Psoas muscle (tissue), 8 donors: Measurements from ENCODE around the gene NOTO. TPM values are rescaled to one million over a fixed set of nuclear protein-coding genes. Genes with fewer than 3 reads are reported as not detected.

Source experiments
- ATAC-seq, 4 donors: fragments of 200-7000 bp; cut with Tn5 transposase; one replicate each; pipeline ENCODE4 v1.9.1; 2020; ENCODE audit warnings: moderate library complexity in 3 of 4, mild to moderate bottlenecking in 2 of 4
- DNase-seq, 2 donors: peaks; one replicate each; pipeline ENCODE4 v3.0.0-alpha.2; 2020
- H3K27ac ChIP-seq: fragments of 200-600 bp; one replicate; pipeline ENCODE4 v1.8.0; 2022
- H3K27me3 ChIP-seq, 3 donors: fragments of 200-600 bp in 1 of 3; one replicate each; pipeline versions ENCODE4 v1.6.1 to v1.8.0; 2013 to 2022; ENCODE audit warnings: low read length in 2 of 3, mild to moderate bottlenecking in 2 of 3, moderate library complexity in 1 of 3; ENCODE audit not compliant: insufficient read depth in 3 of 3
- H3K36me3 ChIP-seq, 2 donors: fragments of 200-600 bp in 1 of 2; one replicate each; pipeline versions ENCODE4 v1.6.1 to v1.8.0; 2013 to 2022; ENCODE audit warnings: low read depth in 1 of 2, mild to moderate bottlenecking in 1 of 2, moderate library complexity in 1 of 2; ENCODE audit not compliant: insufficient read depth in 1 of 2
- H3K4me1 ChIP-seq: fragments of 200-600 bp; one replicate; pipeline ENCODE4 v1.8.0; 2022
- H3K4me3 ChIP-seq: fragments of 200-600 bp; one replicate; pipeline ENCODE4 v1.8.0; 2022; ENCODE audit warnings: mild to moderate bottlenecking
- H3K9me3 ChIP-seq: fragments of 200-600 bp; one replicate; pipeline ENCODE4 v1.8.0; 2022
- WGBS, 3 donors: extraction: QIAGEN DNeasy Blood & Tissue Kit; methylation state at CpG; one replicate each; pipeline versions ENCODE4 v1.1.6 to v1.1.7; 2013; 5-methylcytosine and 5-hydroxymethylcytosine counted together
- intact Hi-C, 2 donors: fragments of 100-400 bp; cut with DNase I; formaldehyde crosslinking; loops; one replicate each; pipeline versions ENCODE4 v1.11.0 to v1.14.2; 2022
- polyA plus RNA-seq, 3 donors: library from polyadenylated mRNA; stranded (reverse); fragments of 200-250 nt; gene quantifications; one replicate each; pipeline ENCODE4 v1.2.3, GENCODE V29; 2013
- total RNA-seq, 4 donors: library from RNA; stranded (reverse); fragmentation: NEBNext Ultra II Directional in 2 of 4; extraction: Animal tissue kit (Norgen Biotek cat#: 25700) in 2 of 4; gene quantifications; one replicate each; pipeline versions ENCODE4 v1.2.1 to v1.2.4, GENCODE V29; 2021 to 2023
- TF ChIP-seq, protein P1 (sequence below): fragments of 200-600 bp; IDR thresholded peaks from one replicate; pipeline ENCODE4 v1.8.0; 2022; ENCODE audit warnings: antibody characterized with exemption
- donor health status: healthy with polysubstance abuse.
- donor health status: DM: no; HTN: no; CAD: no; lungs with moderate emphysema.
- donor health status: Bipolar disorder and iron deficiency.
- donor health status: healthy.
- donor health status: DM: yes; HTN: yes; CAD: no.
- donor health status: DM: no; HTN: no; CAD: no.
- donor health status: DM: no; HTN: no; CAD: no.
- donor health status: DM: yes; HTN: yes; CAD: no.

The NOTO gene
- total and polyA plus RNA-seq, 7 donors, result not detected

DNA sequence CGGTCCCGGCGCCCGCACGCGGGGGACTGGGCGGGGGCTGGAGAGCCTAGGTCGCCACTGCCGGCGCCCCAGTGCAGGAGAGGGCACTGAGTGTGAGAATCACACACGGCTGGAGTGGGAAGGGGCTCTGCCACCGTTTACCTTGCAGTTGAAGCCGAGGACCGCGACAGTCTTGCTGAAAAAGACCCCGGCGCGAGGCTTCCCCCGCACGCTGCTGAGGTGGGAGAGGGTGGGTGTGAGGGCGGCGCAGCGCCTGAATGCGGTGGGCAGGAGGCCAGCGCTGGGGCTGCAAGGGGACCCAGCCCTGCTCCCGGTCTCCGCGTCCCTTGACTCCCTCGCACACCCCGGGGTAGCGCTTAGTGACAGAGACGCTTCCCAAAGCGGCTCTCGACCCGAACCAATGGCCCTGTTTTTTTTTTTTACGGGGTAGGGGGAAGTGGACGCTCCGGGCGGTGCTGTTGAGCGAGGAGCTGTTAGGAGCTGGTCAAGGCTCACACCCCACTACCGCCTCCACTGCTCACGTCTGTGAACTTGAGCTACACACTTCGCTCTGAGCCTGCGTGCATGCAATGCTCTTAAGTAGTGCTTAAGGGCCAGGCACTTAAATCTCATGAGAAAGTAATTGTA lies 794 bp downstream of the NOTO start:
- peak in 3 of 4 donors; percentile 30 for ATAC-seq
- Histone ChIP-seq H3K36me3 (no peaks in the 10 kb centered on the region), H3K4me3 (peak overlapping the region; percentile 50), H3K27me3 (peaks cover 0 to 82% (median 19%) of the 10 kb centered on the region in 3 donors), H3K27ac (no peak overlapping the region), H3K9me3 (no peaks in the 10 kb centered on the region), H3K4me1 (peaks cover 3% of the 10 kb centered on the region)
- DNase-seq, result no peak
- TF ChIP-seq, protein P1, sequence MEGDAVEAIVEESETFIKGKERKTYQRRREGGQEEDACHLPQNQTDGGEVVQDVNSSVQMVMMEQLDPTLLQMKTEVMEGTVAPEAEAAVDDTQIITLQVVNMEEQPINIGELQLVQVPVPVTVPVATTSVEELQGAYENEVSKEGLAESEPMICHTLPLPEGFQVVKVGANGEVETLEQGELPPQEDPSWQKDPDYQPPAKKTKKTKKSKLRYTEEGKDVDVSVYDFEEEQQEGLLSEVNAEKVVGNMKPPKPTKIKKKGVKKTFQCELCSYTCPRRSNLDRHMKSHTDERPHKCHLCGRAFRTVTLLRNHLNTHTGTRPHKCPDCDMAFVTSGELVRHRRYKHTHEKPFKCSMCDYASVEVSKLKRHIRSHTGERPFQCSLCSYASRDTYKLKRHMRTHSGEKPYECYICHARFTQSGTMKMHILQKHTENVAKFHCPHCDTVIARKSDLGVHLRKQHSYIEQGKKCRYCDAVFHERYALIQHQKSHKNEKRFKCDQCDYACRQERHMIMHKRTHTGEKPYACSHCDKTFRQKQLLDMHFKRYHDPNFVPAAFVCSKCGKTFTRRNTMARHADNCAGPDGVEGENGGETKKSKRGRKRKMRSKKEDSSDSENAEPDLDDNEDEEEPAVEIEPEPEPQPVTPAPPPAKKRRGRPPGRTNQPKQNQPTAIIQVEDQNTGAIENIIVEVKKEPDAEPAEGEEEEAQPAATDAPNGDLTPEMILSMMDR, result no peak
- WGBS, 3 donors, result 3 to 4% (median 4%) methylated on average over 43 to 44 of the region's 44 CpGs
- intact Hi-C loops, result no loop called here

- no peak for ATAC-seq
- H3K4me1 ChIP-seq, result peaks cover 3% of the 10 kb centered on the region
- H3K27ac ChIP-seq, result no peak overlapping the region
- H3K36me3 ChIP-seq, result no peaks in the 10 kb centered on the region
- TF ChIP-seq, protein P1, result no peak
- H3K9me3 ChIP-seq, result no peaks in the 10 kb centered on the region
- intact Hi-C loops, result no loop called here
- peaks cover 0 to 60% (median 19%) of the 10 kb centered on the region in 3 donors for H3K27me3 ChIP-seq
- DNase-seq, result no peak
- WGBS, 3 donors, result 86 to 87% (median 87%) methylated on average over 6 of the region's 6 CpGs
- H3K4me3 ChIP-seq, result no peak overlapping the region
Observed at GRCh38 chr2:73205611-73206010, 3.2 kb downstream of the NOTO start.

GRCh38 chr2:73208258-73208657 lies 5.9 kb downstream of the NOTO start:
- intact Hi-C loops, result no loop called here
- no peak for ATAC-seq

GRCh38 chr2:73210019-73210418 lies 7.6 kb downstream of the NOTO start:
- TF ChIP-seq, protein P1, result no peak
- WGBS, 3 donors, result 76 to 81% (median 77%) methylated on average over 4 of the region's 4 CpGs
- H3K4me1 ChIP-seq, result peaks cover 16% of the 10 kb centered on the region
- no peak for ATAC-seq
- H3K27ac ChIP-seq, result no peak overlapping the region
- intact Hi-C loops, result no loop called here
- DNase-seq, result no peak
- H3K9me3 ChIP-seq, result no peaks in the 10 kb centered on the region
- no peaks in the 10 kb centered on the region for H3K36me3 ChIP-seq
- no peak overlapping the region for H3K4me3 ChIP-seq
- H3K27me3 ChIP-seq, result peaks cover 0 to 23% (median 2%) of the 10 kb centered on the region in 3 donors

More at GRCh38 chr2:73208258-73208657, 5.9 kb downstream of the NOTO start:
- Histone ChIP-seq H3K27ac (no peak overlapping the region), H3K36me3 (no peaks in the 10 kb centered on the region), H3K27me3 (peaks cover 0 to 34% (median 9%) of the 10 kb centered on the region in 3 donors), H3K4me3 (no peak overlapping the region), H3K4me1 (peaks cover 8% of the 10 kb centered on the region), H3K9me3 (no peaks in the 10 kb centered on the region)
- TF ChIP-seq, protein P1, result no peak
- DNase-seq, result no peak
- WGBS, 3 donors, result 71 to 83% (median 75%) methylated on average over 3 of the region's 3 CpGs

GRCh38 chr2:73210696-73211095 lies 8.3 kb downstream of the NOTO start:
- Histone ChIP-seq H3K4me3 (no peak overlapping the region), H3K27me3 (peaks cover 0 to 16% (median 0%) of the 10 kb centered on the region in 3 donors), H3K9me3 (no peaks in the 10 kb centered on the region), H3K4me1 (peaks cover 23% of the 10 kb centered on the region), H3K27ac (no peak overlapping the region), H3K36me3 (no peaks in the 10 kb centered on the region)
- DNase-seq (no peak), ATAC-seq (no peak)
- 81 to 90% (median 87%) methylated on average over 6 of the region's 6 CpGs for WGBS, 3 donors
- intact Hi-C loops, result no loop called here
- TF ChIP-seq, protein P1, result no peak
